ENCODE measurements around the gene MSRB3.

GRCh38 chr12:65294641-65295262 lies 16.3 kb downstream of the MSRB3 start:
- TF ChIP-seq CTCF (IDR thresholded peaks at IDR 0.05) (no peak), EZH2 (IDR thresholded peaks at IDR 0.05; ENCODE audit: borderline replicate concordance, insufficient read depth, low read depth, low read length, poor library complexity, severe bottlenecking) (no peak)

Measured in B cell (primary cell).